ENCODE measurements around the gene SETD7. TPM values are rescaled to one million over a fixed set of nuclear protein-coding genes. Genes with fewer than 3 reads are reported as not detected.

SETD7 gene
- polyA plus RNA-seq, 1 donor from 2014 or later = 12.0 TPM

DNA sequence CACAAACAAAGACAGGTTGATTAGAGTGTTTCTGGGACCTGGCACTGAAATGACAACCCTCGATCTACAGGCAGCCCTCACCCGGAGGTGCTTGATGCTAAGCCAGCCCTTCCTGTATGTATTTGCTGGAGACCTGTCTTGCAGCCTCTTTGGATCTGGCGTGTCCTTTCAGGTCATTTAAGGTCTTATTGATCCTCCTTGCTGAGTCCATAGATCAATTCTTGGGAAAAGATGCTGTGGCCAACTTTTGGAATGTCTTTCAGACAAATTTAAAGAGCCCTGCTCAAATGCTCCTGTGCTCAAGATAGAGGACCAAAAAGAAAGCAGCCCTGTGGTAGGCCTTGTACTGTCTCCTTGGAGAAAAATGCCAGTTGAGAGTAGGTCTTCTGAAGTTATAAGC lies 6.8 kb upstream of the SETD7 start:
- H3K9ac ChIP-seq (ENCODE audit: low read length) = no peak overlapping the region
- no peaks in the 10 kb centered on the region for H4K20me1 ChIP-seq (ENCODE audit: insufficient read depth)
- no peaks in the 10 kb centered on the region for H3K9me3 ChIP-seq (ENCODE audit: low read length)
- H3K4me3 ChIP-seq (ENCODE audit: low read length) = no peak overlapping the region
- TF ChIP-seq EZH2 (IDR thresholded peaks at IDR 0.05; ENCODE audit: borderline replicate concordance, insufficient read depth, low read length, poor library complexity, severe bottlenecking) (no peak), SMC3 (conservative IDR thresholded peaks at IDR 0.05; ENCODE audit: poor library complexity) (no peak), EP300 (conservative IDR thresholded peaks at IDR 0.05; ENCODE audit: poor library complexity, severe bottlenecking) (no peak), POLR2AphosphoS5 (IDR thresholded peaks at IDR 0.05) (no peak), MXI1 (conservative IDR thresholded peaks at IDR 0.05; ENCODE audit: poor library complexity, severe bottlenecking) (no peak), TAF1 (IDR thresholded peaks at IDR 0.05; ENCODE audit: low read depth) (no peak), RAD21 (conservative IDR thresholded peaks at IDR 0.05) (no peak)
- TF ChIP-seq, protein P1, sequence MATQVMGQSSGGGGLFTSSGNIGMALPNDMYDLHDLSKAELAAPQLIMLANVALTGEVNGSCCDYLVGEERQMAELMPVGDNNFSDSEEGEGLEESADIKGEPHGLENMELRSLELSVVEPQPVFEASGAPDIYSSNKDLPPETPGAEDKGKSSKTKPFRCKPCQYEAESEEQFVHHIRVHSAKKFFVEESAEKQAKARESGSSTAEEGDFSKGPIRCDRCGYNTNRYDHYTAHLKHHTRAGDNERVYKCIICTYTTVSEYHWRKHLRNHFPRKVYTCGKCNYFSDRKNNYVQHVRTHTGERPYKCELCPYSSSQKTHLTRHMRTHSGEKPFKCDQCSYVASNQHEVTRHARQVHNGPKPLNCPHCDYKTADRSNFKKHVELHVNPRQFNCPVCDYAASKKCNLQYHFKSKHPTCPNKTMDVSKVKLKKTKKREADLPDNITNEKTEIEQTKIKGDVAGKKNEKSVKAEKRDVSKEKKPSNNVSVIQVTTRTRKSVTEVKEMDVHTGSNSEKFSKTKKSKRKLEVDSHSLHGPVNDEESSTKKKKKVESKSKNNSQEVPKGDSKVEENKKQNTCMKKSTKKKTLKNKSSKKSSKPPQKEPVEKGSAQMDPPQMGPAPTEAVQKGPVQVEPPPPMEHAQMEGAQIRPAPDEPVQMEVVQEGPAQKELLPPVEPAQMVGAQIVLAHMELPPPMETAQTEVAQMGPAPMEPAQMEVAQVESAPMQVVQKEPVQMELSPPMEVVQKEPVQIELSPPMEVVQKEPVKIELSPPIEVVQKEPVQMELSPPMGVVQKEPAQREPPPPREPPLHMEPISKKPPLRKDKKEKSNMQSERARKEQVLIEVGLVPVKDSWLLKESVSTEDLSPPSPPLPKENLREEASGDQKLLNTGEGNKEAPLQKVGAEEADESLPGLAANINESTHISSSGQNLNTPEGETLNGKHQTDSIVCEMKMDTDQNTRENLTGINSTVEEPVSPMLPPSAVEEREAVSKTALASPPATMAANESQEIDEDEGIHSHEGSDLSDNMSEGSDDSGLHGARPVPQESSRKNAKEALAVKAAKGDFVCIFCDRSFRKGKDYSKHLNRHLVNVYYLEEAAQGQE (IDR thresholded peaks at IDR 0.05; ENCODE audit: borderline replicate concordance) = no peak
- TF ChIP-seq, protein P2, sequence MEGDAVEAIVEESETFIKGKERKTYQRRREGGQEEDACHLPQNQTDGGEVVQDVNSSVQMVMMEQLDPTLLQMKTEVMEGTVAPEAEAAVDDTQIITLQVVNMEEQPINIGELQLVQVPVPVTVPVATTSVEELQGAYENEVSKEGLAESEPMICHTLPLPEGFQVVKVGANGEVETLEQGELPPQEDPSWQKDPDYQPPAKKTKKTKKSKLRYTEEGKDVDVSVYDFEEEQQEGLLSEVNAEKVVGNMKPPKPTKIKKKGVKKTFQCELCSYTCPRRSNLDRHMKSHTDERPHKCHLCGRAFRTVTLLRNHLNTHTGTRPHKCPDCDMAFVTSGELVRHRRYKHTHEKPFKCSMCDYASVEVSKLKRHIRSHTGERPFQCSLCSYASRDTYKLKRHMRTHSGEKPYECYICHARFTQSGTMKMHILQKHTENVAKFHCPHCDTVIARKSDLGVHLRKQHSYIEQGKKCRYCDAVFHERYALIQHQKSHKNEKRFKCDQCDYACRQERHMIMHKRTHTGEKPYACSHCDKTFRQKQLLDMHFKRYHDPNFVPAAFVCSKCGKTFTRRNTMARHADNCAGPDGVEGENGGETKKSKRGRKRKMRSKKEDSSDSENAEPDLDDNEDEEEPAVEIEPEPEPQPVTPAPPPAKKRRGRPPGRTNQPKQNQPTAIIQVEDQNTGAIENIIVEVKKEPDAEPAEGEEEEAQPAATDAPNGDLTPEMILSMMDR (IDR thresholded peaks at IDR 0.05; ENCODE audit: poor library complexity, severe bottlenecking) = no peak
- H3K27ac ChIP-seq (ENCODE audit: low read length) = no peak overlapping the region
- peaks cover 19% of the 10 kb centered on the region for H3K27me3 ChIP-seq (ENCODE audit: insufficient read depth, low read depth, low read length)
- H3F3A ChIP-seq (ENCODE audit: insufficient read depth, low read length, poor library complexity, severe bottlenecking) = no peaks in the 10 kb centered on the region
- H2AFZ ChIP-seq (ENCODE audit: low read depth, low read length) = no peak overlapping the region
- no peaks in the 10 kb centered on the region for H3K79me2 ChIP-seq (replicated peaks; ENCODE audit: insufficient read depth, low read length)
- no peaks in the 10 kb centered on the region for H3K9me2 ChIP-seq (ENCODE audit: insufficient read depth, low read length)
- H3K4me2 ChIP-seq (ENCODE audit: low read length) = no peak overlapping the region
- no peaks in the 10 kb centered on the region for H3K36me3 ChIP-seq (ENCODE audit: insufficient read depth, low read length)

DNA sequence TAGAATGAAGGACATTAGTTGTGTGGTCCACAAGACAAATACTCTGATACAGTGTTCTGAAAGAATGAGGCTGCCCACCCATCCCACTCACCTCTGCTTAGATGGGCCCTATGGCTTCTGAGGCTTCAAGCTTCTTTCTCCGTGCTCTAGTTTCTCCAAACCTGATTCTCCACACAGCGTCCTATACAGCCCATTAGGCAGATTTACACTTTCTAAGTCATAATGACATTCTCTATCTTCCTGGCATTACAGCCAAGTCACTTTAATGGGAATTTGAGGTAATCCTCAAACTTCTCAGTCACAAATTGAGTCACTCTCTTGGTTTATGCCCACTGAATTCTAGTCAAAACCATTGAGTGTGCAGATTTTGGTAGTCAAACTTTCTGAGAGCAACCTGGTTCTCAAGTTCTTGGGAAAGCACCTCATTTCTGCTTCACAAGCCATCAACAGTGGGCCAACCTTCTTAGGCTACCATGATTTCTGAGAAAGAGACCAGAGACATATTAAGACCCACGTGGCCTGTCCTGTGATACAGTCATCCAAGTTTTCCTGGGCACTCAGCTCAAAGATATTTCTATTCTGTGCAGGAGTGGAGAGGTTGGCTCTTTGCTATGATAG lies 6.2 kb upstream of the SETD7 start:
- Histone ChIP-seq H3K27ac (ENCODE audit: low read length) (no peak overlapping the region), H3K4me2 (ENCODE audit: low read length) (no peak overlapping the region), H4K20me1 (ENCODE audit: insufficient read depth) (no peaks in the 10 kb centered on the region), H3K9me3 (ENCODE audit: low read length) (no peaks in the 10 kb centered on the region), H3K36me3 (ENCODE audit: insufficient read depth, low read length) (no peaks in the 10 kb centered on the region), H3K9ac (ENCODE audit: low read length) (no peak overlapping the region), H3K79me2 (replicated peaks; ENCODE audit: insufficient read depth, low read length) (no peaks in the 10 kb centered on the region), H2AFZ (ENCODE audit: low read depth, low read length) (no peak overlapping the region), H3F3A (ENCODE audit: insufficient read depth, low read length, poor library complexity, severe bottlenecking) (peaks cover under 1% of the 10 kb centered on the region), H3K9me2 (ENCODE audit: insufficient read depth, low read length) (no peaks in the 10 kb centered on the region), H3K27me3 (ENCODE audit: insufficient read depth, low read depth, low read length) (peaks cover 23% of the 10 kb centered on the region), H3K4me3 (ENCODE audit: low read length) (no peak overlapping the region)
- no peak for TF ChIP-seq EZH2 (IDR thresholded peaks at IDR 0.05; ENCODE audit: borderline replicate concordance, insufficient read depth, low read length, poor library complexity, severe bottlenecking)
- TF ChIP-seq, protein P2 (IDR thresholded peaks at IDR 0.05; ENCODE audit: poor library complexity, severe bottlenecking) = no peak
- no peak for TF ChIP-seq EP300 (conservative IDR thresholded peaks at IDR 0.05; ENCODE audit: poor library complexity, severe bottlenecking)
- no peak for TF ChIP-seq POLR2AphosphoS5 (IDR thresholded peaks at IDR 0.05)
